Measurements from ENCODE around the gene PIP5K1C.

PIP5K1C gene

DNA sequence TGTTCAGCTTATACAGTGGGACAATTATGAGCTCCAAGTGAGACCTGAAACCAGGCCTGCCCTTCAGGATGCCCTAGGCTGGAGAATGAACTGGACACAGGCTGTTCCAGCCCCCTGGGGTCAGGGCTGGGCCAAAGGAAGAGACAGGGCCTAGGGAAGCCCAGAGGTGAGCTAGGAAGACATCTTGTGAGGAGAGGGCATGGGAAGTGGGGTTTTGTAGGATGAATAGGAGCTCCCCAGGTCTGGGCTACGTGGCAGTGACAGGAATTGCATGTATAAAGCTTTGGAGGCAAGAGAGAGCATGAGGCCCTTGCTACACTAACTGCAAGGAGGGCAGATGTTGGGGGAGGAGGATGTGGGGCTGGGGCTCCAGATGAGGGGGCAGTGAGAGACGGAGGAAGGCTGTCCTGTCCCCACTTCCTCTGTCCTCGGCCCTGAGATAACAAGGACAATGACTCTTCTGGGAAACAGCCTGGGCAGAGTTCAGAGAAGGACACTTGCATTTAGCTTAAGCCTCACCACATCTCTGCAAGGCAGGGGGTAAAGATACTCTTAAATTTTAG, 92.1 kb downstream of the PIP5K1C start:
- in situ Hi-C loops (cut with HindIII; ENCODE audit: low pct_ligation_motif_present, low pct_unique_long_range_greater_than_20kb, low sequenced_read_pairs), result no loop called here
- no peak for DNase-seq

DNA sequence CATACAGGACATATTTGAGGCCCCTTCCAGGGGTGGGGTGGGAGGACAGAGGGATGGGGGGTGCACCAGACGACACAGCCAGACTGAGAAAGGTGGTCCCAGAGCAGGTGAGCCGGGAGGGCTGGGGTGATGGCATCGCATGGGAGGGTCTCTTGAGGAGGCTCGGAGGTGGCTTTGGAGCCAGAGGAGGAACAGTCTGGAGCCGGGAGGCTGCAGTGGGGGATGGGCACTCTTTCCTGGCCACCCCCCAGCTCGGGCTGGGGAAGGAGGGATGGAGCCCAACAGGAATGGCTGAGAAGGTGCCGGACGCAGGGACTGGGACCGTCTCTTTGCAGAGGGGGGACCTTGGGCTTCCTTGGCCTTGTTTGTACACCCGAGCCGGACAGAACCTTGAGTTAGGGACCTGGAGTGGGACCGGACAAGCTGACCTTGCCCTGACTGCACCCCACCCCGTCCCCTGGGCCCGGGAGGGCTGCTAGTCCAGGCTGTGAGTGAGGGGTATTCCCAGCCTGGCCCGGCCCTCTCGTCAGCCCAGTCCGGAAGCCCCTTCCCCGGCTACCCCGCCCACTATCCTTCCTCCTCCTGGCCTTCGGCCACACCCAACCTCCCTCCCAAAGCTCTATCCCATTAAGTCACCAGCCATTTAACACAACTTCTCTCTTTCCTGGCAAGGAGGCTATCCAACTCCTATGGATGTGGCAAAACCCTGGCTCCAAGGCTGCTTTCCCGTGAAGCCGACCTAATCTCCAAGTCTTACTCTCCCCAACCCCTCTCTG, 92.8 kb downstream of the PIP5K1C start:
- DNase-seq, result no peak
- in situ Hi-C loops (cut with HindIII; ENCODE audit: low pct_ligation_motif_present, low pct_unique_long_range_greater_than_20kb, low sequenced_read_pairs), result no loop called here

DNA sequence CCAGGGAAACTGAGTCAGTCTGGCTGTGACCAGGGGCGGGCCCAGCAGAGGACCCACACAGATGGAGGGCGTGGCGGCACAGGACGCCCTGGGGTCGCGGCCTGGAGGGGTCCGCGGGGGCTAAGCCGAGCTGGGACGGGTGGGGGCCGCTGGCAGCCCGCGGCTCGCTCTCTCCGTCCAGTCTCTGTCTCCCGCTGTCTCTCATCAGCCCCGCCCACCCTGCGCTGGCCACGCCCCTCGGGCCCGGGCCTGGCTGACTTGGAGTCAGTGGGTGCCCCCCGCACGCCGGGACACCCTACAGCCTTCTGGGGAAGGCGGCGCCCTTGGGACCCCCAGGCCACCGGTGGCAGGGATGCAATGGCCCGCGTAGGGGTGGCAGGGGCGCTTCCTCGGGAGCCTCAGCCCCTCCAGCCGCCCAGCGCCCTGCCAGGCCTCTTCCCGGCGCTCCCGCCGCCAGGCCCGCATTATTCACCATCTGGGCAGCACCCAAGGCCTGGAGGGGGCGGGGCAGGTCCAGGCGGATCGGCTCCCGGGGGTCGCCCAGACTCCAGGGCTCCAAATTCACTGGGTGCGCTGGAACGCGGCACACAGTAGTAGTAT, 93.5 kb downstream of the PIP5K1C start, which contains the start of gene TBXA2R:
TBXA2R (minus strand) TSS at position 186 of the 600 bp plus-strand sequence. CDS start 6,241 bp downstream, outside the sequence.
- in situ Hi-C loops (cut with HindIII; ENCODE audit: low pct_ligation_motif_present, low pct_unique_long_range_greater_than_20kb, low sequenced_read_pairs), result no loop called here
- DNase-seq, result peak; percentile 54

DNA sequence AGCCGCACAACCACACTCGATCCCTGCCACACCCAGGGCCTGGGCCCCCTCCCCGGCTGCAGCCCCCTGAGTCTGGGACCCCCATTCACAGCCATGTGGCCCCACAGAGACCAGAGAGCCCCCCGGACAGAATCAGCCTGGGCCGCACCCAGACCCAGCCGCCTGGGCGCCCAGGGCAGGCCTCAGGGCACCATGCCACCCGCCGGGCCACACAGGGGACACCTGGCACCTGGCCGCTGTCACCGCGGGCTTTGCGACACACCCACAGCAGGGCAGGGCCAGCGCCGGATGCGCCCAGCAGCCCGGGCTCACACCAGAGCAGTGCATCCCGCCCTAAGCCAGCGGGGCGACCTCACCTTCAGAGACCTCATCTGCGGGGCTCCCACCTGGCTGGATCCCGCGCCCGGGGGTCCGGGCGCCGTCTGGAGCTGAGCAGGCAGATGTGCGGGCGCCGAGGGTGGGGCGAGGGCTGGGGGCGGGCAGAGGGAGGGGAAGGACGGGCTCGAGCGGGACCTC, 94.0 kb downstream of the PIP5K1C start:
- peak; percentile 19 for DNase-seq
- in situ Hi-C loops (cut with HindIII; ENCODE audit: low pct_ligation_motif_present, low pct_unique_long_range_greater_than_20kb, low sequenced_read_pairs), result no loop called here

DNA sequence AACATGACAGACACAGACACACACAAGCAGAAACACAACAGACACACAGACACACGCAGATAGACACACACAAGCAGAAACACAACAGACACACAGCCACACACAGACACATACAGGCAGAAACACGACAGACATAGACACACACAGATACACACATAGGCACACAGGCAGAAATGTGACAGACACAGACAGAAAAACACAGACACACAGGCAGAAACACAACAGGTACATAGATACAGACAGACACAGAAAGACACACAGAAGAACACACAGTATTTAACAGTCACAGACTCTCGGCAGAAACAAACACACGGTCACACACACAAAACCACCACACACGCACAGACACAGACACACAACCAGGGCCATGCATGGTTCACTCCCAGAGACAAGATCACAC, 94.5 kb downstream of the PIP5K1C start:
- no peak for DNase-seq
- in situ Hi-C loops (cut with HindIII; ENCODE audit: low pct_ligation_motif_present, low pct_unique_long_range_greater_than_20kb, low sequenced_read_pairs), result no loop called here

DNA sequence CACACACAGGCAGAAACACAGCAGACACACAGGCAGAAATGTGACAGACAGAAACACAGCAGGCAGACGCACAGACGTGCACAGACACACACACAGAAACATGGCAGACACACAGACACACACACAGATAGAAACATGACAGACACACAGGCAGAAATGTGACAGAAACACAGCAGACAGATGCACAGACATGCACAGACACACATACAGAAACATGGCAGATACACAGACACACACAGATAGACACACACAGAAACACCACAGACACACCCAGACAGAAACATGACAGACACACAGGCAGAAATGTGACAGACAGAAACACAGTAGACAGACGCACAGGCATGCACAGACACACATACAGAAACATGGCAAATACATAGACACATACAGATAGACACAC, 94.9 kb downstream of the PIP5K1C start:
- in situ Hi-C loops (cut with HindIII; ENCODE audit: low pct_ligation_motif_present, low pct_unique_long_range_greater_than_20kb, low sequenced_read_pairs), result no loop called here
- DNase-seq, result no peak

DNA sequence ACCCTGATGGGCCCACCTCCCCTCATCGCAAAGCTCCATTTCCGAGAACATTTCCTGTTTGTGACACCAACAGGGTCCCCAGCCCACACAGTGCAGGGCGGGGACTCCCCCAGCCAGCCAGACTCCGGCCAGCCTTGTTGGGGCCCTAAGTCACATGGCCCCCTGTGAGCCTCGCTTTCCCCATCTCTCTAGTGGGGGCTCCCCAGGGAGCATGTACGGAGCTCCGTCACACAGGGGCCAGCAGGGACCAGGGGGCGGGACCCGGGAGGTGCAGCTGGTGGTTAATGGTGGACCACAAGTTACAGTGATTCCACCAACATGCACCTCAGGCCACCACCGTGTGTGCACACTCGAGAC, 95.3 kb downstream of the PIP5K1C start:
- no peak for DNase-seq
- in situ Hi-C loops (cut with HindIII; ENCODE audit: low pct_ligation_motif_present, low pct_unique_long_range_greater_than_20kb, low sequenced_read_pairs), result no loop called here

DNA sequence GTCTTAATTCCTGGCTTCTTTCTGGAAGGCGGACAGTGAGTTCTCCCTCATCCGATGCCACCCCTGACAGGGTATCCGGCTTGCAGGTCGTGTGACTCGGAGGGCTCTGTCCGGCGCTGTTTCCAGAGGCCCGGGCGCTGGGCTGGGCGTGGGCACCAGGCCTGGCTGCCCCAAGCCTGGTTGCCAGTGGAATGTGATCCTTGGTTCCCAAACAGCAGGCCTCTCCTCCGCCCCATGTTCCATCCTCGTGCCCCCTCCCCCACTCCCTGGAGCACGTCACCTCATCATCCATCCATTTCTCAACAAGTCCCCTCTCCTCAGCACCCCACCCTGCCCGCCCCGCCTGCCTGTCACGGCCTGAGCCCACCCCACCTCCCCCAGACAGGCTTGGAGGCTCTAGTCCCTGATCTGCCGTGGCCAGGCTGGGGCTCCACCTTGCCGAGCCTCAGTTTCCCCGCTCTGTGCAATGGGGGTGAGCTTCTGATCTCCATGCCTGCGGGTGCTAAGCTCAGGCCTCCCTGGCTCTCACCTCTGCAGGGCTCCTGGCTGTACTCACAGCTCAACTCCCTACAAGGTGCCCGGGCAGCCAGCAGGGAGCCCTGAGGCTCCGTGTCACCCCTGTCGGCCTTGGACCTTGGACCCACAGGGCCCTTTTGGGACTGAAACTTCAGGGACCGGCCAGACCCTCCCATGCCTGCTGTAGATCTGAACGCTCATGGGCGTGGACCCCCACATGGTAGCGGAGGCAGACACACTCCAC, 95.9 kb downstream of the PIP5K1C start:
- DNase-seq, result no peak
- in situ Hi-C loops (cut with HindIII; ENCODE audit: low pct_ligation_motif_present, low pct_unique_long_range_greater_than_20kb, low sequenced_read_pairs), result no loop called here

DNA sequence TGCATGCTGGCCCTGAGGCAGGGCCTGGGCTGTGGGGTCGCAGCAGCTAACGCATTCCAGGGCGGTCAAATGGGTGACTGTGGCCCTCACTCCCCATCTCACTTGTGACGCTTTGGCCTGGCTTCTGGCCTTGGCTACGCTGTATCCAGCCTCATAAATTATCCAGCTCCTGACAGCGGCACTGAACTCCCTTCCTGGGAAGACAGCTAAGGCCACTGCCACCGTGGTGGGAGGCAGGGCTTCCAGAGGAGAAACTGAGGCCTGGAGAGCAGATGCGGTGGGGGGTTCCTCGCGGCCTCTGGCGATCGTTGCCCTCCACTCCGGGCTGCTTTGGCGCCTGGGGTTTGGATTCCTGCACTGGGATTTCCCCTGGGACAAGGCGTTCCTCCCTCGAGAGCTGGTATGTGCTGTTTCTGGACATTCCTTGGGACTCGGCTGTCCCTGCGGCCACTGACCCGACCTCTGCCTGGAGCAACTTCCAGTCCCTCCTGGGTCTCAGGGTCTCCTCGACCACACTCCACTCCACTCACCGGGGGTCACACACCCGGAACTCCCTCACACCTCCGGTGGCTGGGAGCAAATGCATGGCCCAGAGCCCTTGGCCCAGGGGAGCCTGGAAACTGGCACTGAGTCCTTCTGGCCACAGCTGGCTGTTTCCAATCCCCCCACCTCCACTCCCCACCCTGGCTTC, 97.0 kb downstream of the PIP5K1C start:
- DNase-seq, result no peak
- in situ Hi-C loops (cut with HindIII; ENCODE audit: low pct_ligation_motif_present, low pct_unique_long_range_greater_than_20kb, low sequenced_read_pairs), result no loop called here

DNA sequence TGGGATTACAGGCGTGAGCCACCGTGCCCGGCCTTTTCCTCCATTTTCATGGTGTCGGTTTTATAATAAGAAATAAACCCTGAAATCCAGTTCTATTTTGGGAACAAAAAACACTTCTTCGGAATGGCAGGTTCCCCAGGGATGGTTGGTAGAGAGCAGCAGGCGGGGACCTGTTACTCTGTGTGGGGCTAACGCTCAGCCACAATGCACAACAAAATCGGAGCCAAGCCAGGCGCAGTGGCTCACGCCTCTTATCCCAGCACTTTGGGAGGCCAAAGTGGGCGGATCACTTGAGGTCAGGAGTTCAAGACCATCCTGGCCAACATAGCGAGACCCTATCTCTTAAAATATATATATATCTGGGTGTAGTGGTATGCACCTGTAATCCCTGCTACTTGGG, 99.2 kb downstream of the PIP5K1C start:
- in situ Hi-C loops (cut with HindIII; ENCODE audit: low pct_ligation_motif_present, low pct_unique_long_range_greater_than_20kb, low sequenced_read_pairs), result no loop called here

DNA sequence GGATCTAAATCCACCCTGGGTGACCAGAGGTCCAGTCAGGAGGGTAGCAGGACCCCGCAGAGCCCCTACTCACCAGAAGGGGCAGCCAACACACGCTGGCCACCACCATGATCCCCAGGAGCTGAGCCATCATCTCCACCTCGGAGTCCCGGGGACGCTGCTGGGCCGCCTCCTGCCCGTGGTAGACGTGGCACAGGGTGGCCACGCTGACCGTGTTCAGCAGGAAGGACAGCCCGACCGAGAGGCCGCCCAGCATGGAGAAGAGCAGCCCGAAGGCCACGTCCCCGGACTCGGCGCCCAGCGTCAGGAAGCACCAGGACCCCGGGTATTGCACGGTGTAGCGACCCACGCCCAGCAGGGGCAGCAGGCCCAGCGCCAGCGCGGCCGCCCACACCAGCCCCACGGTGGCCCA, 100.5 kb downstream of the PIP5K1C start:
- DNase-seq, result peak; percentile 8

More for the DNA sequence above, 99.2 kb downstream of the PIP5K1C start:
- no peak for DNase-seq

DNA sequence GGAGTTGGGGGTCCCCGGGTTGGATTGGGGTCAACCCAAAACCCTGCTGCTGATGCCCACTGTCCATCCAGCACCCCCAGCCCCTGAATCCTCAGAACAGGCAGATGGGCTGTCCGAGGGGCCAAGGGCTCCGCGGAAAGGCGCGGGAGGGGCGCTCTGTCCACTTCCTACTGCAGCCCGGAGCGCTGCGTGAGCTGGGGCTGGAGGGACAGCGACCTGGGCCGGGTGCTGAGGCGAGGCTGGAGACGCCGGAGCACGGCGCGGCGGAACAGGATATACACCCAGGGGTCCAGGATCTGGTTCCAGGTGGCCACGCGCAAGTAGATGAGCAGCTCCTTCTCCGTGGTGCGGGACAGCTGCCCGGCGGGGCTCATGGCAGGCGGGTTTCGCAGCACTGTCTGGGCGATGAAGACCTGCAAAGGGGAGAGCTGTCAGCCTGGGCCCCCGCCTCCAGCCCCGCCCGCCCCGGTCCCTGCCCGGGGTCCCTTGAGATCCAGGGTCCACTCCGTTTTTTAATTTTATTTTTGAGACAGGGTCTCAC, 104.7 kb downstream of the PIP5K1C start:
- in situ Hi-C loops (cut with HindIII; ENCODE audit: low pct_ligation_motif_present, low pct_unique_long_range_greater_than_20kb, low sequenced_read_pairs), result no loop called here

More for the DNA sequence above, 100.5 kb downstream of the PIP5K1C start:
- in situ Hi-C loops (cut with HindIII; ENCODE audit: low pct_ligation_motif_present, low pct_unique_long_range_greater_than_20kb, low sequenced_read_pairs), result no loop called here

DNA sequence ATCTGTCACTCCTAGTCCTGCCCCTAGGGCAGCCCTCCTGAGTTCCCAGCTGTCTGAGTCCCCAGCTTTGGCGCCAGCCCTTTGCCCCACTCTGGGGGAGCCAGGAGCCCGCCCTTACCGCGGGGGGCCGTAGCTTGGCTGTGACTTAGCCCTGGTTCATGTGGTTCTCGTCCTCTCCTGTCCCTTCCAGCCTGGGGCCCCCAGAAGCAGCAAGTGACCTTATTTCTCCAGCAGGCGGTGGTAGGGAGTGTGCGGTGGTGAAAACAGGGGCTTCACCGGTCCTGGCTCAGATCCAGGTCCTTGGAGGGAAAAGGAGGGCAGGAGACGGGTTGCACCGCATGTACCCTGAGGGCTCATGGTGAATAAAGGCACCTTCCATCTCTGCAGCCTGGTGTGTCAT, 107.1 kb downstream of the PIP5K1C start:
- no peak for DNase-seq
- in situ Hi-C loops (cut with HindIII; ENCODE audit: low pct_ligation_motif_present, low pct_unique_long_range_greater_than_20kb, low sequenced_read_pairs), result no loop called here

More for the DNA sequence above, 104.7 kb downstream of the PIP5K1C start:
- DNase-seq, result no peak

DNA sequence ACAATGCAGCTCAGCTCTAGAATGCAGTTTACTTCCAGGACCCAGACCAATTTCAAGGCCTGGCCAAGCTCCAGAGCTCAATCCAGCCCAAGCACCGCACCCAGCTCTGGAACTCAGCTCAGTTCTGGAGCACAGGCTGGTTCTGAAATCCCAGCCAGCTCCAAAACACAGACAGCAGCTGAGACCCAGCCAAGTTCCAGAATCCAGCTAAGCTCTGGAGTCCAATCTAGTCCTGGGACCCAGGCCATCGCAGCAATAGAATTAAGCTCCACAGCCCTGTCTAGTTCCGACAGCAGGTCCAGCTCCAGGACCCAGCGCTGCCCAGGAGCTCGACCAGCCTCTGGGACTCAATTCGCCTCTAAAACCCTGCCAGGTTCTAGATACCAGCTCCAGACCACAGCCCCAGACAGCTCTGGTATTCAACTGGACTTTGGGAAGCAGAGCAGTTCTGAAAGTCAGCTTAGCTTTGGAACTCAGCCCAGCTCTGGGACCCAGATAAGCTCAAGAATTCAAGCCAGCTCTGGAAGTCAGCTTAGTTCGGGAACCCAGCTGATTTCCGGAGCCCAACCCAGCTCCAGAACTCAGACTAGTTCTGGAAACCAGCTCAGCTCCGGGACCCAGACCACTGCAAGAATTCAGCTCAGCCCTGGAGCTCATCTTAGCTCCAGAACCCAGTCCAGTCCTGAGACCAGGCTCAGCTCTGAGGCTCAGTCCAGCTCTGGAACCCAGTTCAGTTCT, 108.2 kb downstream of the PIP5K1C start:
- DNase-seq, result no peak
- in situ Hi-C loops (cut with HindIII; ENCODE audit: low pct_ligation_motif_present, low pct_unique_long_range_greater_than_20kb, low sequenced_read_pairs), result no loop called here

DNA sequence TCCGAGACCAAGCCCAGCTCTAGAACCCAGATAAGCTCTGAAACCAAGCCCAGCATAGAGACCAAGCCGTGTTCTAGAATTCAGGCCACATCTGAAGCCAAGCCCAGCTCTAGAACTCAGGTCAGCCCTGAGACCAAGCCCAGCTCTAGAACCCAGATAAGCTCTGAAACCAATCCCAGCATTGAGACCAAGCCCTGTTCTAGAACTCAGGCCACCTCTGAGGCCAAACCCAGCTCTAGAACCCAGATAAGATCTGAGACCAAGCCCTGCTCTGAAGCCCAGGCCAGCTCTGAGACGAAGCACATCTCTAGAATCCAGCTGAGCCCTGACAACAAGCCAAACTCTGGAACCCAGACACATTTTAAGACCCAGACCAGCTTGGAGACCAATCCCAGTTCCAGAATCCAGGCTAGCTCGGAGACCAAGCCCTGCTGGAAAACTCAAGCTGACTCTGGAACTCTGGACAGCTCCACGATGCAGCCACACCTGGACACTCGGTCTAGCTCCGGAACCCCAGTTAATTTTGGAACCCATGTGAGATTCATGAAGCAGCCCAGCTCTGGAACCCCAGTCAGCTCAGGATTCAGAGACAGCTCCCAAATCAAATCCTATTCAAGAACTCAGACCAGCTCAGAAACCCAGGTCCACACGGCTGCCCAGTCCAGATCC, 109.1 kb downstream of the PIP5K1C start:
- DNase-seq, result no peak
- in situ Hi-C loops (cut with HindIII; ENCODE audit: low pct_ligation_motif_present, low pct_unique_long_range_greater_than_20kb, low sequenced_read_pairs), result no loop called here

DNA sequence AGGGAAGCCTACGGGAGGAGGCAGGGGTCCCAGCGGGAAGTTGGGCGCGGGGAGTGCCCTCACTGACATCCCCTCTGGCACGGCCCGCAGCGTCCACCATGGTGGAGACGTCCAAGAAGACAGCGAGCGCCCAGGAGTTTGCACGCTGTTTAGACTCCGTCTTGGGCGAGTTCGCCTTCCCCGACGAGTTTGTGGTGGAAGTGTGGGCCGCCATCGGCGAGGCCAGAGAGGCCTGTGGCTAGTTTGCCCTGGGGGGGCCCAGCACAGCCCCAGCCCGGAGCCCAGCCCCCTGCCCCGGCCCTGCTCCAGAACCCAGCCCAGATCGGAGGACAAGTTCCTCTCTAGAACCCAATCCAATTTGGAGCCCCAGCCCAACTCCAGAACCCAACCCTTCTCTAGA, 110.3 kb downstream of the PIP5K1C start:
- in situ Hi-C loops (cut with HindIII; ENCODE audit: low pct_ligation_motif_present, low pct_unique_long_range_greater_than_20kb, low sequenced_read_pairs), result no loop called here

DNA sequence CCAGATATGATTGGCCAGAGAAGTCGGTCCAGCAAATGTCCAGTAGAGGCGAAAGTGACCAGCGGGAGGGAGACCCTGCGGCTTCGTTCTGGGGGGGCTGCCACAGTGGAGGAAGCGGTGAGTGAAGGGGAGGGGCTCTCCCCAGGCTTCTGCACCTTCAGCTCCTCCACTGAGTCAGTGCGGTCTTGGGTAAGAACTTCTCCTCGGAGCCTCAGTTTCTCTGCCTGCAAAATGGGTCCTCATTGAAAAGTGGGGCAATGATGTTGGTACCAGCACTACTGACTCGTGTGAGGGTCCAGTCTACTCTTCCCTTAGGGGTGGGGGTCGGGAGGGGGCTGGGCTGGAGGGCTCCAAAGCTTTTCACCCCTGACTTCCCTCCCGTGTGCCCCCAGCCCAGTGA, 110.8 kb downstream of the PIP5K1C start:
- DNase-seq, result no peak
- in situ Hi-C loops (cut with HindIII; ENCODE audit: low pct_ligation_motif_present, low pct_unique_long_range_greater_than_20kb, low sequenced_read_pairs), result no loop called here

More for the DNA sequence above, 110.3 kb downstream of the PIP5K1C start:
- DNase-seq, result no peak

Data from ACHN (cell line).